Measurements from ENCODE around the gene SEC14L2.
"Not testable (repeated sequence)": the region's sequence is repeated elsewhere in the genome, so short reads cannot be mapped to it uniquely, and the experiment has no call there.

The SEC14L2 gene

DNA sequence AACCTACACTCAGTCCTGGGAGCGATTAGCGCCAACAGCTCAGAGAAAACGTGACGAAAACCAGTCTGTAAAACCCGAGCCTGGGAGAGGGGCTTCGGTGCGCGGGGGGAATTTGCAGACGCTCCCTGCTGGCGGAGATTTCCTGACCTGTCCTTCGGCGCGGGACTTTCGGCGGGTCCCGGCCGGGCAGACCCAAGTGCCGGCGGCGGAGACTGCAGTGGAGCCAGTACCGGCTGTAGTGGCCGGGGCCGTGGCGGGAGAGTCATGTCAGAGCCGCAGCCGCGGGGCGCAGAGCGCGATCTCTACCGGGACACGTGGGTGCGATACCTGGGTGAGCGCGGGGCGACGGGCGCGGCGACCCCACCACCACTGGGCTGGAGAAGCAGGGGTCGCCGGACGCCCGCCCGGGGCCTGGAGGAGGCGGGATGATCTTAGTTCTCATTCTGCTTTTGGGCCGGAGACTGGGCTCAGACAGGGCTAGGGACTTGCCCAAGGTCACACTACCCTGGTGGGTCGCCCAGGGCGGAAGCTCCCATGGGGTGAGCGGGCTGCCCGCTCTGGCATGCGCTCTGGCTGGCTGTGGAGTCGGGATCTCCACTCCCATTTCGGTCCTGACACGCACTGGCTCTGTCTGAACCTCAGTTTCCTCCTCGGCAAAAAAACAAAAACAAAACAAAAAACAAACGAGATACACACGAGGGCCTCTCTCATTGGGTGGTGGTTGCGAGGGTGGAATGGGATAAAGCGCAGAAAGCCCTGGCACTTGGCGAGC lies 29.0 kb downstream of the SEC14L2 start, which contains the start of gene MTFP1:
Gene MTFP1, plus strand, starts transcription at position 153 of the 772 bp plus-strand sequence. Its CDS starts 112 bp downstream, at position 265.
- in situ Hi-C loops (cut with HindIII; ENCODE audit: low sequenced_read_pairs), result loop anchor here (5.0 kb wide), 1 partner anchor 86 kb away; no protein-coding TSS in a partner anchor

DNA sequence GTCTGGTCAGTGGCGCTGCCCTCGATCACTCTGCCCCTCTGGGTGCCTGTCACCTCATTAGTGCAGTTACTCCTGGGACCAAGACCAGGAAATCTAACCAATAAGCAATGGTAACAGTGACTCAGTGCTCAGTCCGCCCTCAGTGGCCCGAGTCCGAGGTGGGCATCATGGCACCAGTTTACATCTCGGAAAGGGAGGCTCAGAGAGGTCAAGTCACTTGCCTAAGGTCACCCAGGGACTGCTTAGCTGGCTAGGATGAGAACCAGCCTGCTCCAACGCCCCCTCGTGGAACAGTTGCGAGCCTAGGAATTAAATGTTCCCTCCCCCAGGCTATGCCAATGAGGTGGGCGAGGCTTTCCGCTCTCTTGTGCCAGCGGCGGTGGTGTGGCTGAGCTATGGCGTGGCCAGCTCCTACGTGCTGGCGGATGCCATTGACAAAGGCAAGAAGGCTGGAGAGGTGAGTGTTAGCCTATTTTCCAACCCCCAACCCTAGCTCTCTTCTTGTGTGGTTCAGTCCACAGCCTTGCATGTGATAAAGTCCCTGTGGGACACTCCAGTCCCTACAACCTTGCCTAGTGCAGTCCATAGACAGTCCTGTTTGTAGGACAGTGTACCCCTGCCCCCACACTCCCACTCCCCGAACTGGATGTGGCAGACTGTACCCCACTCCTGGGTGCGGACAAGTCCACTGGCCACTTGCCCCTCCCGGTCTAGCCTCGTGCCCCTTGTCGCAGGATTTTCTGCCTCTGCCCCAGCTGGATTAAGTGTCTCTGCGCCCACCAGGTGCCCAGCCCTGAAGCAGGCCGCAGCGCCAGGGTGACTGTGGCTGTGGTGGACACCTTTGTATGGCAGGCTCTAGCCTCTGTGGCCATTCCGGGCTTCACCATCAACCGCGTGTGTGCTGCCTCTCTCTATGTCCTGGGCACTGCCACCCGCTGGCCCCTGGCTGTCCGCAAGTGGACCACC lies 29.9 kb downstream of the SEC14L2 start:
- in situ Hi-C loops (cut with HindIII; ENCODE audit: low sequenced_read_pairs), result loop anchor here (5.0 kb wide), 1 partner anchor 86 kb away; no protein-coding TSS in a partner anchor

DNA sequence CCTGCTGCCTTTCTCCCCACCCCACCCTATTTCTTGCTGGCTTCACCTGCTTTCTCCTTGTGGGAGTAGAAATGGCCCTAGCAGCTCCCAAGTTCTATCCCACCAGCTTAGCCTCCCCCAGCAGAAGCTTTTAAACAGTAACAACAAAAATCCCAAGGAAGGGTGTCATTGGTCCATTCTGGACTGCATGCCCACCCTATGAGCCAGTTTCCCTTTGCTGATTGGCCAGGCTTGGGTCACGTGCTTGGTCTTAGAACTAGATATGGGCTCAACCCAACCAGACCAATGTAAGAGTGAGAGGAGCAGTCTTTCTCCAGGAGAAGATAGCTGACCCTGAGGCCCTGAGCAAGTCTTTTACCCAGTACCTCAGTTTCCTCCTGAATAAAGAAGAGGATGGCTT lies 31.1 kb downstream of the SEC14L2 start:
- in situ Hi-C loops (cut with HindIII; ENCODE audit: low sequenced_read_pairs), result loop anchor here (5.0 kb wide), 1 partner anchor 84 kb away; no protein-coding TSS in a partner anchor

DNA sequence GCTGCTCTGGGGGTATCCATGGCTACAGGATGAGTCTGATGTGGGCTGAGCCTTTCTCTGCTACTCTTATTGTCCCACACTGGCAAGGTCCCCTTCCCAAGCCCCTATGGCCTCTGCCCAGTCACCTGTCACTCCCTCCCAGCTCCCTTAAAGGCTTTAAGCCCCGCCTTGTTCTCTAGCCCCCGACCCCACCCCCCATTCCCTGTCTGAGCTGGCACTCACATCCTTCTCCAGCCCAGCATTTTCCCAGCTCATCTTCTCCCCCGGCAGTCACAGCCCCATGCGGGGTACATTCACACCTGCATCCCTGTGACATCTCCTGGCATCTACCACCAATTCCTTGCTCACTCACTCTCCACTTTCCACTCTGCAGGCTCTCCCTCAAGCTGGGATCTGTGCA lies 33.1 kb downstream of the SEC14L2 start:
- in situ Hi-C loops (cut with HindIII; ENCODE audit: low sequenced_read_pairs), result loop anchor here (5.0 kb wide), 1 partner anchor 82 kb away; no protein-coding TSS in a partner anchor

DNA sequence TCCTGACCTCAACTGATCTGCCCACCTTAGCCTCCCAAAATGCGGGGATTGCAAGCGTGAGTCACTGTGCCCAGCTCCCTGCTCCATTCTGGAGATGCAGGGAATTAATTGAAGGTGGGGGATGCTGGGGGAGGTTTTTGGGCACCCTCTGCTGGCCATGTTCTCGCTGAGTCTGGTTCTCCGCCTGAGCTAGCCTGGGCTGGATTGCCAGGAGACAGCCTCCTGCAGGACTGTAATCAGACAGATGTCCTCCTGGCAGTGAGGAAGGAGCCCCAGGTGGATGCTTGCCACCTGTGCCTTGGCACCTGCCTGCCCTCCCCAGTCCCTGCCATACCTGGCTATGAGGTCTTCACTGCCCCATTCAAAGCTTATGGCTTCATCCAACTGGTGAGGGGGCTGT lies 34.1 kb downstream of the SEC14L2 start:
- in situ Hi-C loops (cut with HindIII; ENCODE audit: low sequenced_read_pairs), result no loop called here

DNA sequence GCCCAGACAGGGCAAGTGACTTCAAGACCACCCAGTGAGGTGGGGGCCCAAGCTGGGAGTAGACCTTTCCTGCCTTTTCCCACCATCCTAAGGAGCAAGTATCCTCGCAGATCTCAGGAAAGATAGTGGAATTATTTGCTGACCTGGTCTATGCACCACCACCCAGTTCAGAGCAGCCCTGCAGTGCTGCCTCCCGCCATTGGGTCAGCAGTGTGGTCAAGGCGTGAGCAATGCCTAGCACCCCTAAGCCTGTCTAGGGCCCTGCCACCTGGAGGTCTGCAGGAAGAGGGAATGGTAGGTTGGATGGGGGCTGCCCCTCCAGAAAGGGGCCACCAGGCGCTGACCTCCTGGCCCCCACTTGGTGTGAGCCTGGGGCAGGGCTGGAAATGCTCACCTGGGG lies 35.3 kb downstream of the SEC14L2 start:
- in situ Hi-C loops (cut with HindIII; ENCODE audit: low sequenced_read_pairs), result no loop called here

DNA sequence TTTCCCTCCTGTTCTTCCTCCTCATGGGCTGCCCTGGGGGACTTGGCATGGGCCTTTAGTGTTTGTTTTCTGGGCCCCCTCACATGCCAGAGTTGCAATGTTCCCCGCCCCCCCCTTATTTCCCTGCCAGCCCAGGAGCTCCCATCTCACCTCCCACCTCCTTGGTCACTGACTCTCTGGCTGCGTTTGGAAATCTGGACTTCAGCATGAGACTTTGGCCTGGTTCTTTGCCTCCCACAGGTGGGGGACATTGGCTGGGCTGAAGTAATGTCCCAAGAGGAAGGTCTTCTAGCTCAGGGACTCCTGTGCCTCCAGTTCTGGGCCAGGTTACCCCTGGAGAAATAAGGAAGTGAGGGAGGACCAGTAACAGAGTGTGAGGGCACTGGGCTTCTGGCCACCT lies 35.7 kb downstream of the SEC14L2 start:
- in situ Hi-C loops (cut with HindIII; ENCODE audit: low sequenced_read_pairs), result no loop called here

DNA sequence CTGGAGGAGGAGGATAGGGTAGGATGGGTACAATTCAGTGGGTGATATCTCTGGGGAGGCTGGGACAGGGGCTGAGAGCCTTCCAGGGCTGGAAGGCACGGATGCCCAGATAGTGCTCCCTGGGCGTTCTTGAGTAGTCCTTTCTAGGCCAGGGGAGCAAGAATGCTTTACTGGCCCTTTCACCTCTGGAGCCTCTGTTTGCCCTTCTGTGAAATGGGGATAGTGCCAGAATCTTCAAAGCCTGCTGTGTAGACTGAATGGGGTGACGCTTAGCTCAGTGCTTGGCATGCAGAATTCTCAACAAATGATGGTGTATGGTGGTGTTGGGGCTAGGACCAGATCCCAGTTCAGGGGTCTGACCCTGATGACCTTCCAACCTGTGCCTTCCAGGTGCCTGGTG lies 36.4 kb downstream of the SEC14L2 start:
- in situ Hi-C loops (cut with HindIII; ENCODE audit: low sequenced_read_pairs), result no loop called here

DNA sequence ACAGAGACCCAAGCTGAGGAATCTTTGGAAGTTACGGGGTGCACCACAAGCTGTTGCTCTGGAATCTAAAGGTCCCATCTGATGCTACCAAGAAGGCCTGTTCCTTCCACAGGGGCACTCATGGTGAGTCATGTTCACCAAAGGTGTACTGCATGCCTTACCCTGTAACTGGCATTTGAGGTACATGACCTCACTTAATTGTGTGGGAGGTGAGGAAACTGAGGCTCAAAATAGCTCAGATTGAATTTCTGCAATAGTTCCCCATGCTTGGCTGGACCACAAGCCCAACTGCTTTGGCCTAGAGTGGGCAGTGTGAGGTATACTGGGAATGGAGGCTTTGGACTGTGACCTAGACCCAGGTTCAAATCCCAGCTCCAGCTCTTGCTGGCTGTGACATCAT lies 37.0 kb downstream of the SEC14L2 start:
- in situ Hi-C loops (cut with HindIII; ENCODE audit: low sequenced_read_pairs), result no loop called here

DNA sequence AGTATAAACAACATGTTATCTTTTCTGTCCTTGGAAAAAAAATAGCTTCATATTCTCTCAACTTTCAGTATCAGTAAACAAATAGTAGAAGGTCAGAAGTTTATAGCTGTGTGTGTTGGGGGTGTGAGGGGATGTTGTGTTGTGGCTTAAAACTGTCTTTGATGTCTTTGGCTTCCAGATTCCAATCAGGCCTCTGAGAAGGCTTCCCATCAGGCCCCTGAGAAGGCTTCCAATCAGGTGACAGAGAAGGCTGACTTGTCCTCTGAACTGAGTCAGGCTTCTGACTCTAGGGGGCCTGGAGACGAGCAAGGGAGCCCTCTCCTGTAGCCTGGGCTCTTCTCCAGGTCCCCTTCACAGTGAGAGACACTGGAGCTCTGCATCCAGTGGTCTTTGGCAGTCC lies 38.0 kb downstream of the SEC14L2 start:
- in situ Hi-C loops (cut with HindIII; ENCODE audit: low sequenced_read_pairs), result no loop called here

DNA sequence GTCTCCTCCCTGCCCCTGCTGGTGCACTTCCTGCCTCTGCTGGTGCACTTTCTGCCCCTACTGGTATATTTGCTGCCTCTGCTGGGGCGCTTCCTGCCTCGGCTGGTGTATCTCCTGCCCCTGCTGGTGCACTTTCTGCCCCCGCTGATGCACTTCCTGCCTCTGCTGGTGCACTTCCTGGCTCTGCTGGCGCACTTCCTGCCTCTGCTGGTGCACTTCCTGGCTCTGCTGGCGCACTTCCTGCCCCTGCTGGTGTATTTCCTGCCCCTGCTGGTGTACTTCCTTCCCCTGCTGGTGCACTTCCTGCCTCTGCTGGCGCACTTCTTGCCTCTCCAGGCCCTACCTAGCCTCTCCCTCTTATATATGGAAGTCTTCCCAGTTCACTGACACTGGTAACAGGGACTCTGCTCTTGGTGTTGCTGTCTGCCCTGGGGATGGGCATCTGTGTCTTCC lies 38.9 kb downstream of the SEC14L2 start:
- in situ Hi-C loops (cut with HindIII; ENCODE audit: low sequenced_read_pairs), result no loop called here

DNA sequence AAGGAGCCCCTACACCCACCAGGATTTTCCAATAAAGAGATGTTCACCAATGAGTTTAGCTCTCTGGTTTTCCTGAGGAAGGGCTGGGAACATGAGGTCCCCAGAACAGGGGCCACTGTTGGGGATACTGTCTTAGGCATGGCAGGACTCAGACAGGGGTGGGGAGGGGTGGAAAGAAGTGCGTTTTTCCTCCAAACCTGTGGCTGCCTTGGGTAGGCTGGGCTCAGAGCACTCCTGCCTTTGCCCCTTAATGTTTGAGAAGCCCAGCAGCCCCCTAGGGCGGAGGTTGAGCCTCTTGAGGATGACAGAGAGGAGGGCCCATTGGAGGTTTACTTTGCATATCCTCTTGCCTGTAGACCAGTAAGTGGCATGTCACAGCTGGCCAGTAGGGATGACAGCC lies 39.4 kb downstream of the SEC14L2 start:
- in situ Hi-C loops (cut with HindIII; ENCODE audit: low sequenced_read_pairs), result no loop called here

DNA sequence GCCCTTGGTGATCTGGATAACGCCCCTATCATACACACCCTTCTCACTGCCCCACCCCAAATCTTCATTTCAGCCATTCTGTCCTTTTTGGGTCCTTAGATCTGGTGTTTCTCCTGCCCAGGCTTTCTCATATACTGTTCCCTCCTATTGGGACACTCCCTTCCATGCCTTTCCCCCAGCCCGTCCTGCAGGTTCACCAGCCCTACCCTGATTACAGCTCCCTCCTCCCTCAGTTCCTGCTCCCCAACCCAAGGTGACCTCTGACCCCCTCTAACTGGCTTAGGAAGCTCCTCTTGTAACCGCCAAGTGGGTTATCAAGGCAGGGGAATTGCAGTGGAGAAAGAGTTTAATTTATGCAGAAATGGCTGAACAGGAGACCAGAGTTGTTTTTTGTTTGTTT lies 41.7 kb downstream of the SEC14L2 start:
- in situ Hi-C loops (cut with HindIII; ENCODE audit: low sequenced_read_pairs), result no loop called here

DNA sequence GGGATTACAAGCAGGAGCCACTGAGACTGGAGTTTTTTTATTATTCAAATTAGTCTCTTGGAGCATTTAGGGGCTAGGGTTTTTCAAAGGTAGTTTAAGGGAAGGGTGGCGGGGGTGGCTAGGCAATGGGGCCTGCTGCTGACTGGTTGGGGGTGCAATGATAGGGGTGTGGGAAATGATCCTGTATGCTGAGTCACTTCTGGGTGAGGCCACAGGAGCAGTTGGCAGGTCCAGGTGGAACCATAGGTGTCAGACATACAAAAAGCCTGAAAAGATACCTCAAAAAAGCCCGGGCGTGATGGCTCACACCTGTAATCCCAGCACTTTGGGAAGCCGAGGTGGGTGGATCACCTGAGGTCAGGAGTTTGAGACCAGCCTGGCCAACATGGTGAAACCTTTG lies 42.4 kb downstream of the SEC14L2 start:
- in situ Hi-C loops (cut with HindIII; ENCODE audit: low sequenced_read_pairs), result no loop called here

DNA sequence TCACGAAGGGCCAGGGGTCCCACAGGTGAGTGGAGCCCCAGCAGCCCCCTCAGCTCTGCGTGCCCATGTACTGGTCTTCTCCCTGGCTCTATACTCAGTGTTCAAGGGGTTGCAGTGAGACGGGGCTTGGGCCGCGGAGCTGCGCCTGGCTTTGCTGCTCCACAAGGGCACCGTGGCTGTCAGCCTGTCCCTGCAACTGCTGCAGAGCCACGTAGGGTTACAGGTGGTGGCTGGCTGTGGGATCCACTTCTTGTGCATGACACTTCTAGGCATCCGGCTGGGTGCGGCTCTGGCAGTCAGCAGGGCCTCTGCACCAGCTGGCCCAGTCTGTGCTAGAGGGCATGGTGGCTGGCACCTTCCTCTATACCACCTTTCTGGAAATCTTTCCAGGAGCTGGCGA lies 43.0 kb downstream of the SEC14L2 start:
- in situ Hi-C loops (cut with HindIII; ENCODE audit: low sequenced_read_pairs), result no loop called here

DNA sequence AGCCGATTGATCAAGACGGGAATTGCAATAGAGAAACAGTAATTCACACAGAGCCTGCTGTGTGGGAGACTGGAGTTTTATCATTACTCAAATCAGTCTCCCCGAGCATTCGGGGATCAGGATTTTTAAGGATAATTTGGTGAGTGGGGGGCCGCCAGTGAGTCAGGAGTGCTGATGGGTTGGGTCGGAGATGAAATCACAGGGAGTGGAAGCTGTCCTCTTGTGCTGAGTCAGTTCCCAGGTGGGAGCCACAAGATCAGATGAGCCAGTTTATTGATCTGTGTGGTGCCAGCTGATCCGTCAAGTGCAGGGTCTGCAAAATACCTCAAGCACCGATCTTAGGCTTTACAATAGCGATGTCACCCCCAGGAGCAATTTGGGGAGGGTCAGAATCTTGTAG lies 44.3 kb downstream of the SEC14L2 start:
- in situ Hi-C loops (cut with HindIII; ENCODE audit: low sequenced_read_pairs), result no loop called here

DNA sequence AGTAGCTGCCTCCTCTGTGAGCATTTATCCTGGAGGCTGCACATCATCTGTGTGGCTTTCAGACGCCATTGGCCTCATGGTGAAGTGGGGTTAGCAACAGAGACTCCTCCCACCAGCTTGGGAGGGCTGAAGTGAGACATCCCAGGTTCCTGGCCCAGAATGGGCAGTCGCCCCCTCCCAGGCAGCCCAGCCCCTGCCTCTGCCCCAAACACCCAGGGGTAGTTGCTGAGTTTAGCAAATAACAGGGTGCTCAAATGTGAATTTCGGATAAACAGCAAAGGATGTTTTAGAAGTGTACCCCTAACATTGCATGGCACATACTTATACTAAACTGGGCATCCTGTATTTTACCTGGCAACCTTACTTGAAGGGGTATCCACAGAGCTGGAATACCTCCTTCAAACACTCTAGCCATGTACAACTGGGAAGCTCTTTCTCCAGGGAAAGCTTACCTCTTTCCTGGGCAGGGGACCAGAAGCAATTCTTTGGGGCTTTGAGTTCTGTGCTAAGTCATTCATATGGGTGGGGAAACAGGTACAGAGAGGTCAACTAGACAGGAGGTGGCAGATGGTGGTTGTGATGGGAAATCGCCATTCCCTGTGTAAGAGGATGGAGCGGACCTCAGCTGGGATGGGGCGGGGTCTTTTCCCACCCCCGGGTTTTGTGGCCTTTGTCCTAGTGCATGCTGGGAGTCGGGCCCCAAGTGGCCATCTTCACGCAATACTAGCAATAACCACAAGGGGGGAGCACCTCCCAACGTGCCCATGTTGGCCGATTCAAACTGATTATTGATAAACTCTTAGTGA lies 48.0 kb downstream of the SEC14L2 start:
- in situ Hi-C loops (cut with HindIII; ENCODE audit: low sequenced_read_pairs), result no loop called here

DNA sequence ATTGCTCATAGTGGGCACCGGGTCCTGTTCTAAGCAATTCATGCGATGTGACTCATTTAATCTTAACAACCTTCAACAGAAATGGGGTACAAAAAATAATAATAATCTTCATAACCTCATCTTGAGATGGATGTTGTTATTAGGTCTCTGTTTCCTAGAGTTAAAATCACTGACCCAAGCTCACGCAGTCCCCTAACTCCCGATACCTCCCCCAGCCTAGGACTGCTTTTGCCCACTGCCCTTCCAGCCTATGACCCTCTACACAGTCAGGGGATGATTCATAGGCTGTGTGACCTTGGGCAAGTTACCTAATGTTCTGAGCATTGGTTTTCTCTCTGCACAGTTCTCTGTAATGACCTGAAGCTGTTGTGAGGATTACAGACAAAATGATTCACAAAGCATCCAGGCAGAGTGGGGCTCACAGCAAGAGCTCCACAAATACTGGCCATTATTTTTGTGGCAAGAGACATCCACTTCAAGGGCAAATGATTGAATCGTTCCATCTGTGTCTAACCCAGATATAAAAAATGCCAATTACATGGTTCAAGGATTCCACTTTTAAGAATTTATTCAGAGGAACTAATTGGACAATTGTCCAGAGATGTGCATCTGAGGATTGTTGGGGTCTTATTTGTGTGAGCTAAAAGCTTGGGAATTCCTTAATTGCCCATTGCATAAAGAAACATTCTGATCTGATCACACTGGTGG lies 48.8 kb downstream of the SEC14L2 start:
- in situ Hi-C loops (cut with HindIII; ENCODE audit: low sequenced_read_pairs), result no loop called here

DNA sequence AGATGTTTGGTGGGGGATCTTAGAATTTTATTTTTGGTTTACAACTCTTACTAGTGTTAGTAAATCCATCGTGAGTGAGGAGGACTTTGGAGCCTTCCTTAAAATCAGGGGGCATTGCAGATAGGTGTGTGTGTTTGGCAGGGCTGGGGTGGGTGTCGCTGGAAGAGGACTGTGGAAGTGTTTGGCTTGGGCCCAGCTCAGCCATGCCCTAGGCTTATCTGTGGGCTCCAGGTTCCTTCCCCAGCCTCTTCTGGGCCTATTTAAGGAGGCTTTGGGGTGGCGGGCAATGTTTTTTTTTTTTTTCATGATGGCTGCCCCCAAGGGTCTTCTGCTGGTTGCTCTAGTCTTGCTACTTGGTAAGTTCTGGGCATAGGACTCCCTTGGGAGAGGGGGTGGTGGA lies 50.8 kb downstream of the SEC14L2 start:
- in situ Hi-C loops (cut with HindIII; ENCODE audit: low sequenced_read_pairs), result no loop called here

DNA sequence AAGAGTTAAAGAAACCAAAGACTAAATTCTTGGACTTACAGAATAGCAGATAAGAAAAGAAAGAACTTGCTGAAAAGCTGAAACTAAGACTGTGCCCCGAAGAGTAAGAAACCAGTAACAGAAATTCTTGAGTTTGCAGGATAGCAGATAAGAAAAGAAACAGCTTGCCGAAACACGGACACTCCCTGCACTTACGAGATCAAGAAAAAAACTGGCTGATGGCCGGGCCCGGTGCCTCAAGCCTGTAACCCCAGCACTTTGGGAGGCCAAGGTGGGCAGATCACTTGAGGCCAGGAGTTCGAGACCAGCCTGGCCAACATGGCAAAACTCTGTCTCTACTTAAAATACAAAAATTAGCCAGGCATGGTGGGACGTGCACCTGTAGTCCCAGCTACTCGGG lies 54.7 kb downstream of the SEC14L2 start:
- in situ Hi-C loops (cut with HindIII; ENCODE audit: low sequenced_read_pairs), result not testable (repeated sequence)

Data from DLD1 (cell line).